HCT116 (cell line): ENCODE measurements around the gene KIF12. TPM values are rescaled to one million over a fixed set of nuclear protein-coding genes. Genes with fewer than 3 reads are reported as not detected.

ENCODE experiments used
- ATAC-seq: fragments of 200-7000 bp; cut with Tn5 transposase; 2 replicates; pipeline ENCODE4 v1.9.1; 2020; ENCODE audit warnings: mild to moderate bottlenecking, moderate library complexity
- BruUV-seq: library from RNA; stranded (reverse); fragments of 400-500 nt; replicated peaks from 2 replicates; lab custom pipeline; 2021; lab: Mats Ljungman, UMichigan
- CTCF ChIA-PET: fragments of 300-600 bp; sonication (Branson Sonifier 250); formaldehyde crosslinking; loops from one replicate; lab custom pipeline; 2021; ENCODE audit warnings: antibody characterized with exemption; lab: Charles Lee
- POLR2A ChIA-PET: fragments of 300-600, 350-600 bp; sonication (Branson Sonifier 250); formaldehyde crosslinking; loops from one replicate; lab custom pipeline; 2021; ENCODE audit warnings: antibody characterized with exemption; lab: Charles Lee
- RAD21 ChIA-PET, 2 experiments: fragments of 300-600 bp; sonication (Branson Sonifier 250); formaldehyde crosslinking; loops; one replicate each; lab custom pipeline; 2023; ENCODE audit warnings: low total read pairs in 2 of 2; ENCODE audit not compliant: uncharacterized antibody in 2 of 2, unreplicated experiment in 2 of 2, low non-redundant PET in 1 of 2; lab: Charles Lee
- DNase-seq: peaks from one replicate; pipeline ENCODE4 v3.0.0-alpha.2; 2010; ENCODE audit warnings: low read depth, low spot score
- H2AFZ ChIP-seq: fragments of 200-600 bp; shearing (Covaris generic), sonication (generic); 2 replicates; pipeline ENCODE4 v1.6.1; 2017; ENCODE audit warnings: low read depth, mixed run types, mixed read lengths, antibody characterized with exemption, low read length; ENCODE audit not compliant: poor library complexity, severe bottlenecking
- H3K27ac ChIP-seq: 2 replicates; pipeline ENCODE4 v1.5.1; 2012; ENCODE audit warnings: low read depth, low read length
- H3K27me3 ChIP-seq: fragments of 200-600 bp; sonication (generic); 2 replicates; pipeline ENCODE4 v1.6.1; 2016; ENCODE audit warnings: mixed run types, low read length, mixed read lengths; ENCODE audit not compliant: insufficient read depth
- H3K36me3 ChIP-seq, 2 experiments: fragments of 200-500 bp in 1 of 2; fragments of 200-600 bp in 1 of 2; sonication (Bioruptor generic) in 1 of 2; sonication (generic) in 1 of 2; 2 replicates each; pipeline versions ENCODE4 v1.5.1 to v1.6.1; 2014 to 2016; ENCODE audit warnings: low read length in 2 of 2, inconsistent platforms in 1 of 2, mixed read lengths in 1 of 2, mixed run types in 1 of 2; ENCODE audit not compliant: insufficient read depth in 2 of 2, control insufficient read depth in 1 of 2
- H3K4me1 ChIP-seq, 2 experiments: fragments of 200-600 bp in 1 of 2; sonication (generic) in 1 of 2; 2 replicates each; pipeline versions ENCODE4 v1.5.1 to v1.6.1; 2012 to 2017; ENCODE audit warnings: low read length in 2 of 2, inconsistent platforms in 1 of 2, mild to moderate bottlenecking in 1 of 2, mixed read lengths in 1 of 2, mixed run types in 1 of 2, moderate library complexity in 1 of 2; ENCODE audit not compliant: insufficient read depth in 2 of 2, control insufficient read depth in 1 of 2
- H3K4me2 ChIP-seq: fragments of 200-600 bp; sonication (generic); 2 replicates; pipeline ENCODE4 v1.6.1; 2017; ENCODE audit warnings: mixed run types, low read length, mixed read lengths
- H3K4me3 ChIP-seq, 2 experiments: fragments of 200-600 bp in 1 of 2; sonication (generic) in 1 of 2; replicated peaks in 1 of 2; 2 replicates each; pipeline ENCODE4 v1.5.1; 2011 to 2016; ENCODE audit warnings: low read length in 2 of 2, control low read depth in 1 of 2, low read depth in 1 of 2, mild to moderate bottlenecking in 1 of 2, mixed read lengths in 1 of 2, mixed run types in 1 of 2
- H3K79me2 ChIP-seq: fragments of 200-600 bp; sonication (generic); 2 replicates; pipeline ENCODE4 v1.6.1; 2017; ENCODE audit warnings: mild to moderate bottlenecking, mixed run types, low read length, moderate library complexity, mixed read lengths; ENCODE audit not compliant: insufficient read depth
- H3K9ac ChIP-seq: fragments of 200-600 bp; sonication (generic); 2 replicates; pipeline ENCODE4 v1.6.1; 2016; ENCODE audit warnings: low read length, mixed read lengths
- H3K9me2 ChIP-seq: fragments of 200-600 bp; sonication (generic), shearing (Covaris generic); 2 replicates; pipeline ENCODE4 v1.6.1; 2017; ENCODE audit warnings: mixed run types, mild to moderate bottlenecking, moderate library complexity; ENCODE audit not compliant: insufficient read depth
- H3K9me3 ChIP-seq, 2 experiments: fragments of 200-500 bp in 1 of 2; fragments of 200-600 bp in 1 of 2; sonication (Bioruptor generic) in 1 of 2; sonication (generic) in 1 of 2; 2 replicates each; pipeline ENCODE4 v1.6.1; 2014 to 2017; ENCODE audit warnings: low read length in 2 of 2, mixed read lengths in 2 of 2, inconsistent platforms in 1 of 2, low read depth in 1 of 2, mild to moderate bottlenecking in 1 of 2, mixed run types in 1 of 2, moderate library complexity in 1 of 2; ENCODE audit not compliant: control insufficient read depth in 1 of 2, insufficient read depth in 1 of 2
- H4K20me1 ChIP-seq: fragments of 200-600 bp; sonication (generic), shearing (Covaris generic); 2 replicates; pipeline ENCODE4 v1.6.1; 2017; ENCODE audit warnings: mixed run types, mild to moderate bottlenecking, moderate library complexity; ENCODE audit not compliant: insufficient read depth
- EZH2 ChIP-seq: fragments of 200-600 bp; sonication (generic); IDR thresholded peaks from 2 replicates; pipeline ENCODE4 v1.6.1; 2017; ENCODE audit warnings: antibody characterized with exemption, mixed run types
- FOSL1 ChIP-seq: IDR thresholded peaks from 2 replicates; pipeline ENCODE4 v1.6.1; 2012; ENCODE audit warnings: low read depth
- JUND ChIP-seq: IDR thresholded peaks from 2 replicates; pipeline ENCODE4 v1.6.1; 2012
- POLR2A ChIP-seq: IDR thresholded peaks from 2 replicates; pipeline ENCODE4 v1.7.0; 2011; ENCODE audit warnings: borderline replicate concordance; ENCODE audit not compliant: insufficient read depth, insufficient read length; ENCODE audit errors: extremely low read depth
- POLR2AphosphoS5 ChIP-seq: IDR thresholded peaks from 2 replicates; pipeline ENCODE4 v1.6.1; 2011; ENCODE audit warnings: mild to moderate bottlenecking, low read depth, low read length, moderate library complexity
- SIN3A ChIP-seq: IDR thresholded peaks from 2 replicates; pipeline ENCODE4 v1.6.1; 2012; ENCODE audit warnings: low read depth
- SP1 ChIP-seq: IDR thresholded peaks from 2 replicates; pipeline ENCODE4 v1.6.1; 2012; ENCODE audit warnings: low read depth
- YY1 ChIP-seq: IDR thresholded peaks from 2 replicates; pipeline ENCODE4 v1.6.1; 2011; ENCODE audit warnings: low read length, low read depth, moderate library complexity, mild to moderate bottlenecking; ENCODE audit not compliant: insufficient replicate concordance; ENCODE audit errors: extremely low read depth
- ZFX ChIP-seq: fragments of 450-650 bp; IDR thresholded peaks from 2 replicates; pipeline ENCODE4 v1.6.1; 2017
- ZNF274 ChIP-seq: fragments of 200-500 bp; sonication (Bioruptor generic); IDR thresholded peaks from 2 replicates; pipeline ENCODE4 v1.6.1; 2014; ENCODE audit warnings: mild to moderate bottlenecking, low read depth, low read length, inconsistent platforms
- intact Hi-C: fragments of 100-400 bp; cut with micrococcal nuclease; formaldehyde crosslinking; loops from 2 replicates; pipeline ENCODE4 v1.10.0; 2022
- total RNA-seq: library from RNA; stranded (reverse); gene quantifications from one replicate; pipeline ENCODE4 v1.2.1, GENCODE V29; 2021; ENCODE audit not compliant: unreplicated experiment
- TF ChIP-seq, protein P1 (sequence below), 3 experiments: fragments of 200-600 bp in 1 of 3; sonication (generic) in 1 of 3; IDR thresholded peaks in 2 of 3; conservative IDR thresholded peaks in 1 of 3; 2 replicates each; pipeline ENCODE4 v1.5.1; 2012 to 2017; ENCODE audit warnings: low read depth in 2 of 3, low read length in 2 of 3, antibody characterized with exemption in 1 of 3, borderline replicate concordance in 1 of 3, control low read depth in 1 of 3, mild to moderate bottlenecking in 1 of 3, mixed read lengths in 1 of 3, mixed run types in 1 of 3, moderate library complexity in 1 of 3; ENCODE audit not compliant: insufficient read depth in 1 of 3
- TF ChIP-seq, protein P2 (sequence below): IDR thresholded peaks from 2 replicates; pipeline ENCODE4 v1.6.1; 2012; ENCODE audit warnings: low read depth
- TF ChIP-seq, protein P3 (sequence below): IDR thresholded peaks from 2 replicates; pipeline ENCODE4 v1.6.1; 2012
- TF ChIP-seq, protein P4 (sequence below): IDR thresholded peaks from 2 replicates; pipeline ENCODE4 v1.6.1; 2011; ENCODE audit warnings: mild to moderate bottlenecking, low read length, moderate library complexity; ENCODE audit not compliant: insufficient replicate concordance; ENCODE audit errors: extremely low read depth

Gene KIF12
- total RNA-seq, 1 experiment from 2014 or later, result 6.4 TPM

DNA sequence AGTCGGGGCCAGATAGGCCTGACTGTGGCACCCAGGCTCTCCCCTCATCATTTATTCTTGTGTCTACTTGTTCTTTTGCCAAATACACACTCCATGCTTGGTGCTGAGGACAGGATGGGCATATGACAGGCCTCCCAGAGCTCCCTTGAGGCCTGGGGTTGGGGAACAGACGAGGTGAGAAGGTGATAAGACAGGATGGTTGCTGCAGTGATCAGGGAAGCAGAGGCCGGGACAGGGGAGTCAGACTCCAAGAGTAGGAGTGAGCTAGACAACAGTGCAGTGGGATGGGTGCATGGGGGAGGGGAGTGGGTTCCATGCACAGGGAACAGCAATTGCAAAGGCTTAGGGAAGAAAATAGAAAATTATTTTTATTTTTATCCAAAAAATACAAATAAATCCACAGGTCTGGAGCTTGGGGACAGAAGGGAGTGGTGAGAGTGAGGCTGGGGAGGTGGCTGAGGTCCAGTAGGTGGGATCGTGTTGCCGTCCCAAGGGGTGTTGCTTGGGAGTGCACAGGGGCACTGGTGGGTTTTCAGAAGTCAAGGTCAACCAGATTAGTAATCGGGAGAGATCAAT, 17.6 kb downstream of the KIF12 start:
- DNase-seq (no peak), ATAC-seq (no peak)
- Histone ChIP-seq H2AFZ (no peak overlapping the region), H3K4me2 (no peak overlapping the region), H3K9me2 (no peaks in the 10 kb centered on the region), H3K27me3 (no peaks in the 10 kb centered on the region; the same call in 1 of the 2 replicates), H3K4me1 (no peaks in the 10 kb centered on the region), H3K36me3 (no peaks in the 10 kb centered on the region), H3K9me3 (no peaks in the 10 kb centered on the region), H3K9ac (no peak overlapping the region), H3K79me2 (no peaks in the 10 kb centered on the region), H3K27ac (no peak overlapping the region), H4K20me1 (no peaks in the 10 kb centered on the region), H3K4me3 (no peak overlapping the region)
- TF ChIP-seq EZH2 (no peak), ZFX (no peak), JUND (no peak), YY1 (no peak), SIN3A (no peak), SP1 (no peak), ZNF274 (no peak), FOSL1 (no peak), POLR2A (no peak), POLR2AphosphoS5 (no peak)
- TF ChIP-seq, protein P1, sequence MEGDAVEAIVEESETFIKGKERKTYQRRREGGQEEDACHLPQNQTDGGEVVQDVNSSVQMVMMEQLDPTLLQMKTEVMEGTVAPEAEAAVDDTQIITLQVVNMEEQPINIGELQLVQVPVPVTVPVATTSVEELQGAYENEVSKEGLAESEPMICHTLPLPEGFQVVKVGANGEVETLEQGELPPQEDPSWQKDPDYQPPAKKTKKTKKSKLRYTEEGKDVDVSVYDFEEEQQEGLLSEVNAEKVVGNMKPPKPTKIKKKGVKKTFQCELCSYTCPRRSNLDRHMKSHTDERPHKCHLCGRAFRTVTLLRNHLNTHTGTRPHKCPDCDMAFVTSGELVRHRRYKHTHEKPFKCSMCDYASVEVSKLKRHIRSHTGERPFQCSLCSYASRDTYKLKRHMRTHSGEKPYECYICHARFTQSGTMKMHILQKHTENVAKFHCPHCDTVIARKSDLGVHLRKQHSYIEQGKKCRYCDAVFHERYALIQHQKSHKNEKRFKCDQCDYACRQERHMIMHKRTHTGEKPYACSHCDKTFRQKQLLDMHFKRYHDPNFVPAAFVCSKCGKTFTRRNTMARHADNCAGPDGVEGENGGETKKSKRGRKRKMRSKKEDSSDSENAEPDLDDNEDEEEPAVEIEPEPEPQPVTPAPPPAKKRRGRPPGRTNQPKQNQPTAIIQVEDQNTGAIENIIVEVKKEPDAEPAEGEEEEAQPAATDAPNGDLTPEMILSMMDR (IDR thresholded peaks at IDR 0.05 in 2 of 3, conservative IDR thresholded peaks at IDR 0.05 in 1 of 3; ENCODE audit: borderline replicate concordance in 1 of 3, insufficient read depth in 1 of 3, low read depth in 2 of 3, low read length in 2 of 3), result no peak
- TF ChIP-seq, protein P2, sequence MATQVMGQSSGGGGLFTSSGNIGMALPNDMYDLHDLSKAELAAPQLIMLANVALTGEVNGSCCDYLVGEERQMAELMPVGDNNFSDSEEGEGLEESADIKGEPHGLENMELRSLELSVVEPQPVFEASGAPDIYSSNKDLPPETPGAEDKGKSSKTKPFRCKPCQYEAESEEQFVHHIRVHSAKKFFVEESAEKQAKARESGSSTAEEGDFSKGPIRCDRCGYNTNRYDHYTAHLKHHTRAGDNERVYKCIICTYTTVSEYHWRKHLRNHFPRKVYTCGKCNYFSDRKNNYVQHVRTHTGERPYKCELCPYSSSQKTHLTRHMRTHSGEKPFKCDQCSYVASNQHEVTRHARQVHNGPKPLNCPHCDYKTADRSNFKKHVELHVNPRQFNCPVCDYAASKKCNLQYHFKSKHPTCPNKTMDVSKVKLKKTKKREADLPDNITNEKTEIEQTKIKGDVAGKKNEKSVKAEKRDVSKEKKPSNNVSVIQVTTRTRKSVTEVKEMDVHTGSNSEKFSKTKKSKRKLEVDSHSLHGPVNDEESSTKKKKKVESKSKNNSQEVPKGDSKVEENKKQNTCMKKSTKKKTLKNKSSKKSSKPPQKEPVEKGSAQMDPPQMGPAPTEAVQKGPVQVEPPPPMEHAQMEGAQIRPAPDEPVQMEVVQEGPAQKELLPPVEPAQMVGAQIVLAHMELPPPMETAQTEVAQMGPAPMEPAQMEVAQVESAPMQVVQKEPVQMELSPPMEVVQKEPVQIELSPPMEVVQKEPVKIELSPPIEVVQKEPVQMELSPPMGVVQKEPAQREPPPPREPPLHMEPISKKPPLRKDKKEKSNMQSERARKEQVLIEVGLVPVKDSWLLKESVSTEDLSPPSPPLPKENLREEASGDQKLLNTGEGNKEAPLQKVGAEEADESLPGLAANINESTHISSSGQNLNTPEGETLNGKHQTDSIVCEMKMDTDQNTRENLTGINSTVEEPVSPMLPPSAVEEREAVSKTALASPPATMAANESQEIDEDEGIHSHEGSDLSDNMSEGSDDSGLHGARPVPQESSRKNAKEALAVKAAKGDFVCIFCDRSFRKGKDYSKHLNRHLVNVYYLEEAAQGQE, result no peak
- TF ChIP-seq, protein P3, sequence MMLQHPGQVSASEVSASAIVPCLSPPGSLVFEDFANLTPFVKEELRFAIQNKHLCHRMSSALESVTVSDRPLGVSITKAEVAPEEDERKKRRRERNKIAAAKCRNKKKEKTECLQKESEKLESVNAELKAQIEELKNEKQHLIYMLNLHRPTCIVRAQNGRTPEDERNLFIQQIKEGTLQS, result no peak
- TF ChIP-seq, protein P4, sequence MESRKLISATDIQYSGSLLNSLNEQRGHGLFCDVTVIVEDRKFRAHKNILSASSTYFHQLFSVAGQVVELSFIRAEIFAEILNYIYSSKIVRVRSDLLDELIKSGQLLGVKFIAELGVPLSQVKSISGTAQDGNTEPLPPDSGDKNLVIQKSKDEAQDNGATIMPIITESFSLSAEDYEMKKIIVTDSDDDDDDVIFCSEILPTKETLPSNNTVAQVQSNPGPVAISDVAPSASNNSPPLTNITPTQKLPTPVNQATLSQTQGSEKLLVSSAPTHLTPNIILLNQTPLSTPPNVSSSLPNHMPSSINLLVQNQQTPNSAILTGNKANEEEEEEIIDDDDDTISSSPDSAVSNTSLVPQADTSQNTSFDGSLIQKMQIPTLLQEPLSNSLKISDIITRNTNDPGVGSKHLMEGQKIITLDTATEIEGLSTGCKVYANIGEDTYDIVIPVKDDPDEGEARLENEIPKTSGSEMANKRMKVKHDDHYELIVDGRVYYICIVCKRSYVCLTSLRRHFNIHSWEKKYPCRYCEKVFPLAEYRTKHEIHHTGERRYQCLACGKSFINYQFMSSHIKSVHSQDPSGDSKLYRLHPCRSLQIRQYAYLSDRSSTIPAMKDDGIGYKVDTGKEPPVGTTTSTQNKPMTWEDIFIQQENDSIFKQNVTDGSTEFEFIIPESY, result no peak
- ChIA-PET CTCF (interaction anchor here (1.6 to 3.1 kb wide), 4 partner anchors 12 to 209 kb away, joined by 9 to 41 read pairs (median 18); no protein-coding TSS in a partner anchor), POLR2A (no interaction called here), RAD21 (no interaction called here)
- no TSS peak for BruUV-seq
- intact Hi-C loops, result loop anchor here (1.0 kb wide), 2 partner anchors 210 to 224 kb away; no protein-coding TSS in a partner anchor
